Measurements from ENCODE around the gene KBTBD7. TPM values are rescaled to one million over a fixed set of nuclear protein-coding genes. Genes with fewer than 3 reads are reported as not detected.
A peak's percentile ranks its signal among the peaks of the same experiment; 100 is the strongest.

The KBTBD7 gene
- total RNA-seq, 1 donor from 2014 or later = 12.2 TPM

DNA sequence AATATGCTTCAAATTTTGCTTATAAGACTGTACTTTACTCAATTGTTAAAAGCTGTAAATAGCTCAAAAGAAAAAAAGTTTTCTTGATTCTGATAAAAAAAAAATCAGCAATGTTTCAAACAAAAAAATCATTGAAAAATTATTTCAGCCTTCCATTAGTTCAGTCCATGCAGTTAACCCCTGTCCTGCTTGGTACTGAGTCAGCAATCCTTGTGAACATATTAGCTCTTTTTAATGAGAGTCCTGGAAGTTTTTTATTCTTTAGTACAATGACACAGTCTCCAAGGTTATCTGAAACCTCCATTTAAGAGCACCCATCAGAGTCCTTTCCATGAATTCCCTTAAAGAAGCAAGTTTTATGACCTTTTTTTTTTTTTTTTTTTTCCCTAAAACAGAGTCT is 40.3 kb downstream of the KBTBD7 start:
- DNase-seq (ENCODE audit: extremely low spot score, unreplicated experiment) = no peak
- H3K27ac Mint-ChIP-seq (ENCODE audit: unreplicated experiment) = no peak overlapping the region
- H3K9me3 Mint-ChIP-seq (ENCODE audit: unreplicated experiment) = peaks cover 28% of the 10 kb centered on the region
- H3K4me1 Mint-ChIP-seq (ENCODE audit: unreplicated experiment) = no peaks in the 10 kb centered on the region
- no peak for TF ChIP-seq CTCF (IDR thresholded peaks at IDR 0.05)
- no peaks in the 10 kb centered on the region for H3K27me3 Mint-ChIP-seq (ENCODE audit: unreplicated experiment)
- H3K36me3 Mint-ChIP-seq (ENCODE audit: unreplicated experiment) = no peaks in the 10 kb centered on the region
- H3K4me3 Mint-ChIP-seq (ENCODE audit: unreplicated experiment) = no peak overlapping the region

DNA sequence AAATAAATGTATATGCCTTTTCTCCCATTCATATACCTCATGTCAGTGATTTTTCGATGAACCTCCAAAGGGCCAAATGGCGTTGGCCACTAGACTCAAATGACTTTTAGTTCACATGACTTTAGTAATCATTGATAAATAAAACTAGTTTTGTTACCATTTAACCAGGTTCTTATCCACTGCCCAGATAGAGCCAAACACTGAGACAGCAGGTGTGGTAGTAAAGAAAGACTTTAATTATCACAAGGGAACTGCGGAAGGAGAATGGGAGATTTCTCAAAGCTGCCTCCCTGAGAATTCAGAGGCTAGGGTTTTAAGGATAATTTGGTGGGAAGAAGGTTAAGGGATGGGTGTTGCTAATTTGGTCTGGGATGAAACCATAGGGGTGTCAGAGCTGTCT is 42.4 kb downstream of the KBTBD7 start:
- no peak for DNase-seq (ENCODE audit: extremely low spot score, unreplicated experiment)
- no peak overlapping the region for H3K4me3 Mint-ChIP-seq (ENCODE audit: unreplicated experiment)
- TF ChIP-seq CTCF (IDR thresholded peaks at IDR 0.05) = no peak
- H3K36me3 Mint-ChIP-seq (ENCODE audit: unreplicated experiment) = peaks cover 3% of the 10 kb centered on the region
- no peaks in the 10 kb centered on the region for H3K27me3 Mint-ChIP-seq (ENCODE audit: unreplicated experiment)
- no peak overlapping the region for H3K27ac Mint-ChIP-seq (ENCODE audit: unreplicated experiment)
- peaks cover 44% of the 10 kb centered on the region for H3K9me3 Mint-ChIP-seq (ENCODE audit: unreplicated experiment)
- H3K4me1 Mint-ChIP-seq (ENCODE audit: unreplicated experiment) = no peaks in the 10 kb centered on the region

DNA sequence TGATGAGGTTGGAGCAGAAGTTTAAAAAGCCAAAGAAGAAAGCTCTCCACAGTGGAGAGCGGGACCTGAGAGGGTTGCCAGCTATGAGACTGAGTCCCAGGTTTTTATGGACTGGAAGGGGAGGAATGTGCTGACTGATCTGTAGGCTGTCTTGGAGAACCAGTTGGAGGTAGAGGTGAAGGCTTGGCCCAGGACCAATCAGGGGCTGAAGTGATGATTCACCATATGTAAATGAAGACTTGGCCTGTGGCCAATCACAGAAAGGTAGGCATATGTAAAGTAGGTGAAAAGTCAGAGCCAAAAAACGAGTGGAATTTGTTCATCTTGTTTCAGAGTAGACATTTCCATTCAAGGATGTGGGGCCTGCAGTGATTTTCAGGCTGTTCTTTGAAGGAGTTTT is 44.3 kb downstream of the KBTBD7 start:
- no peak for DNase-seq (ENCODE audit: extremely low spot score, unreplicated experiment)
- Mint-ChIP-seq H3K27ac (ENCODE audit: unreplicated experiment) (no peak overlapping the region), H3K27me3 (ENCODE audit: unreplicated experiment) (no peaks in the 10 kb centered on the region), H3K4me1 (ENCODE audit: unreplicated experiment) (peaks cover 6% of the 10 kb centered on the region), H3K36me3 (ENCODE audit: unreplicated experiment) (peaks cover 3% of the 10 kb centered on the region), H3K4me3 (ENCODE audit: unreplicated experiment) (no peak overlapping the region), H3K9me3 (ENCODE audit: unreplicated experiment) (peaks cover 49% of the 10 kb centered on the region)
- TF ChIP-seq CTCF (IDR thresholded peaks at IDR 0.05) = no peak

- no peak overlapping the region for H3K4me3 Mint-ChIP-seq (ENCODE audit: unreplicated experiment)
- H3K27ac Mint-ChIP-seq (ENCODE audit: unreplicated experiment) = no peak overlapping the region
- TF ChIP-seq CTCF (IDR thresholded peaks at IDR 0.05) = no peak
- H3K27me3 Mint-ChIP-seq (ENCODE audit: unreplicated experiment) = no peaks in the 10 kb centered on the region
- H3K36me3 Mint-ChIP-seq (ENCODE audit: unreplicated experiment) = peaks cover 3% of the 10 kb centered on the region
- H3K4me1 Mint-ChIP-seq (ENCODE audit: unreplicated experiment) = peaks cover 10% of the 10 kb centered on the region
- no peak for DNase-seq (ENCODE audit: extremely low spot score, unreplicated experiment)
- H3K9me3 Mint-ChIP-seq (ENCODE audit: unreplicated experiment) = peaks cover 49% of the 10 kb centered on the region
Observed at GRCh38 chr13:41148419-41149283, 45.7 kb downstream of the KBTBD7 start.

DNA sequence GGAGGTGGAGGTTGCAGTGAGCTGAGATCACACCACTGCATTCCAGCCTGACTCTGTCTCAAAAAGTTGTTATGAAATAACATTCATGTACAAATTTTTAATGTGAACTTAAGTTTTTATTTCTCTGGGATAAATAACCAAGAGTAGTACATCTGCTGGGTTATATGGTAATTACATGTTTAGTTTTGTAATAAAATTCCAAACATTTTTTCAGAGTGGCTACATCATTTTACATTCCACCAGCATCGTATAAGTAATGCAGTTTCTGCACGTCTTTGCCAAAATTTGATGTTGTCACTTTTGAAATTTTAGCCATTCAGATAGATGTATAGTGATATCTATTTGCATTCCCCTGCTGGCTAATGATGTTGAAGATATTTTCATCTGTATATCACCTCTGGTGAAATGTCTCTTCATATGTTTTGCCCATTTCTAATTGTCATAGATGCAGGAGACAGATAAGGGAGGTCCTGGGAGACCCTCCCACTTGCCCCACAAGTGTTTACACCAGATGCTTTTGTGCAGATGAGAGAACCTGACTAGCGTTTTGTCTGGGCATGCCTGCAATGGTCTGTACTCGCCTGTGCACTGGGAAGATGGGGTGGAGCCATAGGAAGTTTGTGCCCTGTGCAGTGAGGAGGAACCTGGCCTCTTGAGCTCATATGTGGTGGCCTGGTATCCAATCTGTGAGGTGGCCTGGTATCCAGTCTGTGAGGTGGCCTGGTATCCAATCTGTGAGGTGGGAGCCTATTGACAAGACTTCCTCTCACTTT is 49.0 kb downstream of the KBTBD7 start:
- no peak for TF ChIP-seq CTCF (IDR thresholded peaks at IDR 0.05)
- Mint-ChIP-seq H3K9me3 (ENCODE audit: unreplicated experiment) (peaks cover 32% of the 10 kb centered on the region), H3K4me3 (ENCODE audit: unreplicated experiment) (no peak overlapping the region), H3K27me3 (ENCODE audit: unreplicated experiment) (no peaks in the 10 kb centered on the region), H3K36me3 (ENCODE audit: unreplicated experiment) (peaks cover 3% of the 10 kb centered on the region), H3K27ac (ENCODE audit: unreplicated experiment) (peak overlapping the region; percentile 55), H3K4me1 (ENCODE audit: unreplicated experiment) (peaks cover 10% of the 10 kb centered on the region)
- DNase-seq (ENCODE audit: extremely low spot score, unreplicated experiment) = no peak
